RWPE1 (cell line): Measurements from ENCODE around the gene POFUT1.
"Not testable (repeated sequence)": the region's sequence is repeated elsewhere in the genome, so short reads cannot be mapped to it uniquely, and the experiment has no call there.

Source experiments
- CTCF ChIA-PET: fragments of 350-600 bp; sonication (Branson Sonifier 250); formaldehyde crosslinking; extraction: SDS; loops from one replicate; lab custom pipeline; 2021; lab: Yijun Ruan, JAX
- POLR2A ChIA-PET: fragments of 400-600 bp; formaldehyde crosslinking; extraction: SDS; loops from one replicate; lab custom pipeline; 2020; ENCODE audit warnings: antibody characterized with exemption; ENCODE audit not compliant: low non-redundant PET; lab: Yijun Ruan, JAX
- DNase-seq: peaks from one replicate; pipeline ENCODE4 v3.0.0; 2012; ENCODE audit warnings: low spot score
- H3K27ac ChIP-seq: fragments of 450-650 bp; 2 replicates; pipeline ENCODE4 v1.5.1; 2017
- CTCF ChIP-seq: fragments of 450-650 bp; conservative IDR thresholded peaks from 2 replicates; pipeline ENCODE4 v1.5.1; 2017; ENCODE audit warnings: low read depth, mild to moderate bottlenecking

Gene POFUT1

GRCh38 chr20:32238483-32239425 is 31.1 kb downstream of the POFUT1 start:
- DNase-seq, result no peak
- ChIA-PET POLR2A (no interaction called here), CTCF (no interaction called here)
- H3K27ac ChIP-seq, result no peak overlapping the region
- TF ChIP-seq CTCF, result no peak

- H3K27ac ChIP-seq, result no peak overlapping the region
- ChIA-PET POLR2A (no interaction called here), CTCF (interaction anchor here (0.5 to 1.0 kb wide), 3 partner anchors 76 to 270 kb away, joined by 3 to 5 read pairs (median 4); no protein-coding TSS in a partner anchor)
- TF ChIP-seq CTCF, result no peak
- no peak for DNase-seq
Measured at GRCh38 chr20:32240205-32240604, 32.5 kb downstream of the POFUT1 start.

- TF ChIP-seq CTCF, result no peak
- DNase-seq, result no peak
- ChIA-PET CTCF (interaction anchor here (1.2 kb wide), 1 partner anchor 9 kb away, joined by 5 read pairs; no protein-coding TSS in a partner anchor), POLR2A (no interaction called here)
- H3K27ac ChIP-seq, result no peak overlapping the region
Measured at GRCh38 chr20:32241807-32242206, 34.1 kb downstream of the POFUT1 start.

- ChIA-PET CTCF (no interaction called here), POLR2A (no interaction called here)
- TF ChIP-seq CTCF, result no peak
- H3K27ac ChIP-seq, result no peak overlapping the region
- no peak for DNase-seq
Measured at GRCh38 chr20:32244150-32244823, 36.6 kb downstream of the POFUT1 start.

GRCh38 chr20:32244959-32245358 is 37.3 kb downstream of the POFUT1 start:
- no peak for TF ChIP-seq CTCF
- no peak for DNase-seq
- ChIA-PET POLR2A (no interaction called here), CTCF (no interaction called here)
- H3K27ac ChIP-seq, result no peak overlapping the region

GRCh38 chr20:32246208-32246607 is 38.5 kb downstream of the POFUT1 start:
- POLR2A ChIA-PET, DNase-seq, H3K27ac ChIP-seq: not testable (repeated sequence)
- CTCF ChIA-PET, result interaction anchor here (0.7 kb wide), 1 partner anchor 154 kb away, joined by 5 read pairs; no protein-coding TSS in a partner anchor
